Nephron (organoid): Measurements from ENCODE around the gene NCOA3.
A peak's percentile ranks its signal among the peaks of the same experiment; 100 is the strongest.

Experiments used
- H3K27ac Mint-ChIP-seq, 3 experiments: 2 replicates each; pipeline ENCODE4 v1.8.0; 2020; ENCODE audit warnings: mixed read lengths in 3 of 3, mild to moderate bottlenecking in 2 of 3, moderate library complexity in 1 of 3
- H3K27me3 Mint-ChIP-seq: 2 replicates; pipeline ENCODE4 v1.8.0; 2021; ENCODE audit warnings: low read depth, mild to moderate bottlenecking, moderate library complexity, mixed read lengths
- H3K36me3 Mint-ChIP-seq: 2 replicates; pipeline ENCODE4 v1.8.0; 2020; ENCODE audit warnings: low read depth, mixed read lengths
- H3K4me1 Mint-ChIP-seq: 2 replicates; pipeline ENCODE4 v1.8.0; 2020; ENCODE audit warnings: mixed read lengths
- H3K4me3 Mint-ChIP-seq, 3 experiments: 2 replicates each; pipeline ENCODE4 v1.8.0; 2020; ENCODE audit warnings: mild to moderate bottlenecking in 3 of 3, mixed read lengths in 3 of 3, moderate library complexity in 2 of 3
- H3K9me3 Mint-ChIP-seq: 2 replicates; pipeline ENCODE4 v1.8.0; 2020; ENCODE audit warnings: mixed read lengths
- TF ChIP-seq, protein P1 (sequence below), 3 experiments: fragments of 200-600 bp; sonication (generic); IDR thresholded peaks; one replicate each; pipeline ENCODE4 v1.5.0; 2021; ENCODE audit warnings: antibody characterized with exemption in 3 of 3; ENCODE audit not compliant: unreplicated experiment in 3 of 3

The NCOA3 gene

GRCh38 chr20:47666304-47666703, 164.6 kb downstream of the NCOA3 start:
- H3K9me3 Mint-ChIP-seq: no peaks in the 10 kb centered on the region
- H3K4me3 Mint-ChIP-seq: no peak overlapping the region
- peaks cover 12% of the 10 kb centered on the region for H3K4me1 Mint-ChIP-seq
- H3K27me3 Mint-ChIP-seq: peaks cover 3% of the 10 kb centered on the region
- H3K36me3 Mint-ChIP-seq: peaks cover 28% of the 10 kb centered on the region
- TF ChIP-seq, protein P1, sequence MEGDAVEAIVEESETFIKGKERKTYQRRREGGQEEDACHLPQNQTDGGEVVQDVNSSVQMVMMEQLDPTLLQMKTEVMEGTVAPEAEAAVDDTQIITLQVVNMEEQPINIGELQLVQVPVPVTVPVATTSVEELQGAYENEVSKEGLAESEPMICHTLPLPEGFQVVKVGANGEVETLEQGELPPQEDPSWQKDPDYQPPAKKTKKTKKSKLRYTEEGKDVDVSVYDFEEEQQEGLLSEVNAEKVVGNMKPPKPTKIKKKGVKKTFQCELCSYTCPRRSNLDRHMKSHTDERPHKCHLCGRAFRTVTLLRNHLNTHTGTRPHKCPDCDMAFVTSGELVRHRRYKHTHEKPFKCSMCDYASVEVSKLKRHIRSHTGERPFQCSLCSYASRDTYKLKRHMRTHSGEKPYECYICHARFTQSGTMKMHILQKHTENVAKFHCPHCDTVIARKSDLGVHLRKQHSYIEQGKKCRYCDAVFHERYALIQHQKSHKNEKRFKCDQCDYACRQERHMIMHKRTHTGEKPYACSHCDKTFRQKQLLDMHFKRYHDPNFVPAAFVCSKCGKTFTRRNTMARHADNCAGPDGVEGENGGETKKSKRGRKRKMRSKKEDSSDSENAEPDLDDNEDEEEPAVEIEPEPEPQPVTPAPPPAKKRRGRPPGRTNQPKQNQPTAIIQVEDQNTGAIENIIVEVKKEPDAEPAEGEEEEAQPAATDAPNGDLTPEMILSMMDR (IDR thresholded peaks at IDR 0.05; ENCODE audit: unreplicated experiment in 3 of 3): no peak
- H3K27ac Mint-ChIP-seq: no peak overlapping the region

DNA sequence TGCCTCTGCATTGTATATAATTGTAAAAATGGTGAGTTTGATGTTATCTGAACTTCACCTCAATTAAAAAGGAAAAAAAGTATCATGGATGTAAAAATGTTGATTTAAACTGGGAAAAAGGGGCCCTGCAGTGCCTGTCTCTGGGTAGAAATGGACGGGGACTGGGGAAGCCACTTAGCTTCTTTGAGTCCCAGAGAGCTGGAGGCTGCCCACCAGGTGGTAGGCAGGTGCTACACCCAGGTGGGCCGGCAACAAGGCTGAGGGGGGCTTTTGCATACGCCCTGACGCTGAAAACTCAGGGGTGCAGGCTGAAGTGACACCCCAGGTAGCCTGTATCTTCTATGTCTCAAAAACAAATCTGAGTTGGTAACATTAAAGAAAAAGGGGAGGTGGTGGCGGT, 165.4 kb downstream of the NCOA3 start:
- Mint-ChIP-seq H3K36me3 (peaks cover 24% of the 10 kb centered on the region), H3K27me3 (peaks cover 3% of the 10 kb centered on the region), H3K9me3 (no peaks in the 10 kb centered on the region), H3K4me3 (no peak overlapping the region), H3K4me1 (peaks cover 12% of the 10 kb centered on the region), H3K27ac (no peak overlapping the region)
- TF ChIP-seq, protein P1 (IDR thresholded peaks at IDR 0.05; ENCODE audit: unreplicated experiment in 3 of 3): no peak

GRCh38 chr20:47667531-47668312, 166.0 kb downstream of the NCOA3 start:
- Mint-ChIP-seq H3K9me3 (no peaks in the 10 kb centered on the region), H3K4me1 (peaks cover 12% of the 10 kb centered on the region), H3K27ac (peak overlapping the region in 1 of 3 experiments; percentile 54), H3K4me3 (no peak overlapping the region), H3K36me3 (peaks cover 26% of the 10 kb centered on the region), H3K27me3 (peaks cover 8% of the 10 kb centered on the region)
- TF ChIP-seq, protein P1 (IDR thresholded peaks at IDR 0.05; ENCODE audit: unreplicated experiment in 3 of 3): no peak

DNA sequence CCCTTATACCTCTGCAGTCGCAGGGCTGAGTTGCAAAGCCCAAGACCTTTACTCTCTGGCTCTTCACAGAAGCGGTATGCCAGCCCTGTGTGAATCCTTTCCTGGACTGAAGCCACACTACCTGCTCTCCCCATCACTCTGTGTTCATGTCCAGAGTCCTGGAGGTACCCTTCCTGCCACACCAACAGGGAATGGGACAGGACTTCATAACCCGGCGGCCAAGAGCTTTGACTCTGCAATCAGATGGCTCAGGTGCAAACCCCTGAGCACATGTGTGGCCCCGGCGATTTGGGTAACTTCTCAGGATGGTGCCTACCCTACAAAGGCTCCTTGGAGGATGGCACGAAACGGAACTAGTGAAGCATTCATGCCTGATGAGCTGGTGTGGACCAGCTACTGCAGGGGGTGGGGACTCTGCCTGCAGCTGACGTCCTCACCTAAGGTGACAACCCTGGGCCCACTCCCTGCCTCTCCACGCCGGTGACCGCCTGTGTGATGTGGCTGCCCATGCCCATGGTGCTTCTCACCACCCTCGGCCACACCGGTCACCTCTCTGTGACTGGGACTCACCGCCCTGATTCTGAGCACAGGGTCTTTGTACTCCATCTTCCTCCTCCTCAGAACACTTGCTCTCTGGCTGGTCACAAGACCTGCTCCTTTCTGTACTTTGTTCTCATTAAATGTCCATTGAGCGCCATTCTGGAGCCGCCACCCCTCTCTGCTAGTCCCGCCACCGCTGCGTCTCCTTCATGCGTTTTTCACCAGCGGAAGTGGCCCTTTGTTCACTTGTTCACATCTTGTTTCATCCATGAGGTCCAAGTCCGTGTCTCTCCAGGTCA, 166.8 kb downstream of the NCOA3 start:
- Mint-ChIP-seq H3K27ac (peak overlapping the region in 1 of 3 experiments; percentile 54), H3K9me3 (no peaks in the 10 kb centered on the region), H3K4me1 (peaks cover 11% of the 10 kb centered on the region), H3K4me3 (no peak overlapping the region), H3K27me3 (peaks cover 8% of the 10 kb centered on the region), H3K36me3 (peaks cover 31% of the 10 kb centered on the region)
- TF ChIP-seq, protein P1 (IDR thresholded peaks at IDR 0.05; ENCODE audit: unreplicated experiment in 3 of 3): no peak

- peak overlapping the region in 1 of 3 experiments; percentile 5 for H3K27ac Mint-ChIP-seq
- no peak overlapping the region for H3K4me3 Mint-ChIP-seq
- peaks cover 6% of the 10 kb centered on the region for H3K4me1 Mint-ChIP-seq
- TF ChIP-seq, protein P1 (IDR thresholded peaks at IDR 0.05; ENCODE audit: unreplicated experiment in 3 of 3): no peak
- peaks cover 8% of the 10 kb centered on the region for H3K27me3 Mint-ChIP-seq
- H3K9me3 Mint-ChIP-seq: no peaks in the 10 kb centered on the region
- peaks cover 27% of the 10 kb centered on the region for H3K36me3 Mint-ChIP-seq
Measured at GRCh38 chr20:47669152-47669425, 167.4 kb downstream of the NCOA3 start.
